Measurements from ENCODE around the gene LRRC14B. TPM values are rescaled to one million over a fixed set of nuclear protein-coding genes. Genes with fewer than 3 reads are reported as not detected.

LRRC14B gene
- total and polyA plus RNA-seq, 2 experiments from 2014 or later, result not detected

- no peak overlapping the region for H3K4me3 ChIP-seq
- H3K27ac ChIP-seq, result no peak overlapping the region
- no peaks in the 10 kb centered on the region for H3K4me1 ChIP-seq (ENCODE audit: insufficient read depth)
- TF ChIP-seq EZH2phosphoT487 (IDR thresholded peaks at IDR 0.05; ENCODE audit: insufficient read depth, low read depth) (no peak), EZH2 (IDR thresholded peaks at IDR 0.05; ENCODE audit: insufficient read depth, poor library complexity, severe bottlenecking) (no peak)
- H3K36me3 ChIP-seq (ENCODE audit: low read depth), result peaks cover 3% of the 10 kb centered on the region; the same call in 1 of the 2 replicates
- no peak overlapping the region for H3K9ac ChIP-seq
- no peaks in the 10 kb centered on the region for H4K20me1 ChIP-seq (ENCODE audit: insufficient read depth)
- H3K79me2 ChIP-seq (ENCODE audit: insufficient read depth), result peaks cover 8% of the 10 kb centered on the region
- no peaks in the 10 kb centered on the region for H3K9me3 ChIP-seq (ENCODE audit: low read depth)
- H3K27me3 ChIP-seq (replicated peaks; ENCODE audit: insufficient read depth), result no peaks in the 10 kb centered on the region
- DNase-seq, result no peak
- no peak overlapping the region for H3K4me2 ChIP-seq (ENCODE audit: unreplicated experiment)
- WGBS, 2 experiments (ENCODE audit: low coverage in 1 of 2, low lambda C conversion rate in 2 of 2, missing lambda C conversion rate in 2 of 2), result 89 to 96% methylated on average over 13 to 16 of the region's 16 CpGs
- H2AFZ ChIP-seq, result no peak overlapping the region
- no peaks in the 10 kb centered on the region for H3K9me2 ChIP-seq (ENCODE audit: insufficient read depth)
- no peaks in the 10 kb centered on the region for H3F3A ChIP-seq (ENCODE audit: insufficient read depth)
- in situ Hi-C loops (cut with MboI), result no loop called here
Observed at GRCh38 chr5:199197-199949, 8.1 kb downstream of the LRRC14B start.

- H3K9me2 ChIP-seq (ENCODE audit: insufficient read depth), result no peaks in the 10 kb centered on the region
- H3K4me2 ChIP-seq (ENCODE audit: unreplicated experiment), result no peak overlapping the region
- 89 to 92% methylated on average over 23 of the region's 23 CpGs for WGBS, 2 experiments (ENCODE audit: low coverage in 1 of 2, low lambda C conversion rate in 2 of 2, missing lambda C conversion rate in 2 of 2)
- H3K27me3 ChIP-seq (replicated peaks; ENCODE audit: insufficient read depth), result no peaks in the 10 kb centered on the region
- no peaks in the 10 kb centered on the region for H3K4me1 ChIP-seq (ENCODE audit: insufficient read depth)
- no peak for TF ChIP-seq EZH2 (IDR thresholded peaks at IDR 0.05; ENCODE audit: insufficient read depth, poor library complexity, severe bottlenecking)
- TF ChIP-seq EZH2phosphoT487 (IDR thresholded peaks at IDR 0.05; ENCODE audit: insufficient read depth, low read depth), result no peak
- no peak overlapping the region for H3K4me3 ChIP-seq
- no peak overlapping the region for H2AFZ ChIP-seq
- H3K9ac ChIP-seq, result no peak overlapping the region
- DNase-seq, result no peak
- no peaks in the 10 kb centered on the region for H3F3A ChIP-seq (ENCODE audit: insufficient read depth)
- peaks cover 8% of the 10 kb centered on the region; the same call in 1 of the 2 replicates for H3K36me3 ChIP-seq (ENCODE audit: low read depth)
- peaks cover 15% of the 10 kb centered on the region for H3K79me2 ChIP-seq (ENCODE audit: insufficient read depth)
- H3K9me3 ChIP-seq (ENCODE audit: low read depth), result no peaks in the 10 kb centered on the region
- H4K20me1 ChIP-seq (ENCODE audit: insufficient read depth), result 0 out of 2 replicates have a peak, but pooled peaks cover 3% of the 10 kb centered on the region
- in situ Hi-C loops (cut with MboI), result no loop called here
- no peak overlapping the region for H3K27ac ChIP-seq
Observed at GRCh38 chr5:199950-200645, 8.8 kb downstream of the LRRC14B start.

DNA sequence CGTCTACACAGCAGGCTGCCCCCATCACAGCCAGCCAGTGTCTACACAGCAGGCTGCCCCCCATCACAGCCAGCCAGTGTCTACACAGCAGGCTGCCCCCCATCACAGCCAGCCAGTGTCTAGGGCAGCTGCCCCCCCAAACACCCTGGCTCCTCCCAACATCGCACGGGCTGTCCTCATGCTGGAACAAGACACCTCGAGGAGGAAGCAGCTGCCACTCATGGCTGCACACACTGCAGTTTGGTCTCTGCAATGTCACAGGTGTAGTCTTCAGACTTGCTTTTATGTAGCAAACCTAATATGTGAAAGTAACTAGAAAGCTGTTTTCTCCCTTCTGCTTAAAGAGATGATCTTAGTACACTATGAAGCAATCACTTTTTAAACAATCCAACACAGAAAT is 9.7 kb downstream of the LRRC14B start:
- DNase-seq, result no peak
- Histone ChIP-seq H3K27me3 (replicated peaks; ENCODE audit: insufficient read depth) (no peaks in the 10 kb centered on the region), H3K4me1 (ENCODE audit: insufficient read depth) (no peaks in the 10 kb centered on the region), H3K4me3 (no peak overlapping the region), H3K9me2 (ENCODE audit: insufficient read depth) (no peaks in the 10 kb centered on the region), H3K79me2 (ENCODE audit: insufficient read depth) (peaks cover 24% of the 10 kb centered on the region), H3K9me3 (ENCODE audit: low read depth) (no peaks in the 10 kb centered on the region), H4K20me1 (ENCODE audit: insufficient read depth) (0 out of 2 replicates have a peak, but pooled peaks cover 6% of the 10 kb centered on the region), H3K36me3 (ENCODE audit: low read depth) (peaks cover 11% of the 10 kb centered on the region; the same call in 1 of the 2 replicates), H3F3A (ENCODE audit: insufficient read depth) (no peaks in the 10 kb centered on the region), H3K27ac (no peak overlapping the region), H3K9ac (no peak overlapping the region), H3K4me2 (ENCODE audit: unreplicated experiment) (no peak overlapping the region), H2AFZ (no peak overlapping the region)
- 55% methylated on average over 3 to 4 of the region's 4 CpGs for WGBS, 2 experiments (ENCODE audit: low coverage in 1 of 2, low lambda C conversion rate in 2 of 2, missing lambda C conversion rate in 2 of 2)
- in situ Hi-C loops (cut with MboI), result no loop called here
- TF ChIP-seq EZH2phosphoT487 (IDR thresholded peaks at IDR 0.05; ENCODE audit: insufficient read depth, low read depth), result no peak
- no peak for TF ChIP-seq EZH2 (IDR thresholded peaks at IDR 0.05; ENCODE audit: insufficient read depth, poor library complexity, severe bottlenecking)

DNA sequence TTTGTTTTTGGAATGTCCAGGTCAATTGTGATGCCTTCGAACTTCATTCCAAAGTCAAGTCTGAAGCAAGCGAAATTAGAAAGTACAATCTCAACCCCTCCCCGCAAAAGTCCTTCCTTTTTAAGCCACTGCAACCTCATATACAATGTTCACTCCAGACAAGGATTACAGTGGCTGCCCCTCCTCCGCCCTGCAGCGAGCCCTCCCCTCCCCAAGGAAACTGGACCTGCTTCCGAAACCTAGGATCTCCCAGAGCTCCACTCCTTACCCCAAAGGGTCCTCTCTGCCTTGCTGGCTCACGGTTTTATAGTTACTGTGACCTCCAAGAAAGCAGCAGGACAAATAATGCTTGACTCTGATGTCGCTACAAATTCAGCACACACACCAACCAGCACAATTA is 10.4 kb downstream of the LRRC14B start:
- Histone ChIP-seq H3K4me2 (ENCODE audit: unreplicated experiment) (no peak overlapping the region), H2AFZ (no peak overlapping the region), H3K4me3 (no peak overlapping the region), H3K27ac (no peak overlapping the region), H3K4me1 (ENCODE audit: insufficient read depth) (no peaks in the 10 kb centered on the region), H3K9ac (no peak overlapping the region), H3K9me3 (ENCODE audit: low read depth) (no peaks in the 10 kb centered on the region), H4K20me1 (ENCODE audit: insufficient read depth) (peaks cover 6% of the 10 kb centered on the region; the same call in 1 of the 2 replicates), H3K79me2 (ENCODE audit: insufficient read depth) (peaks cover 30% of the 10 kb centered on the region), H3F3A (ENCODE audit: insufficient read depth) (no peaks in the 10 kb centered on the region), H3K9me2 (ENCODE audit: insufficient read depth) (no peaks in the 10 kb centered on the region), H3K36me3 (ENCODE audit: low read depth) (peaks cover 11% of the 10 kb centered on the region; the same call in 1 of the 2 replicates), H3K27me3 (replicated peaks; ENCODE audit: insufficient read depth) (no peaks in the 10 kb centered on the region)
- 95 to 96% methylated on average over 8 of the region's 8 CpGs for WGBS, 2 experiments (ENCODE audit: low coverage in 1 of 2, low lambda C conversion rate in 2 of 2, missing lambda C conversion rate in 2 of 2)
- DNase-seq, result no peak
- TF ChIP-seq EZH2 (IDR thresholded peaks at IDR 0.05; ENCODE audit: insufficient read depth, poor library complexity, severe bottlenecking) (no peak), EZH2phosphoT487 (IDR thresholded peaks at IDR 0.05; ENCODE audit: insufficient read depth, low read depth) (no peak)
- in situ Hi-C loops (cut with MboI), result no loop called here
